ENCODE measurements around the gene ICAM5.
"Not testable (repeated sequence)": the region's sequence is repeated elsewhere in the genome, so short reads cannot be mapped to it uniquely, and the experiment has no call there.

ICAM5 gene

GRCh38 chr19:10270616-10271394 lies 18.9 kb upstream of the ICAM5 start, which contains the start of gene ICAM1:
ICAM1 (plus strand) TSS chr19:10271120; CDS start chr19:10271160, 40 bp downstream.
- FAIRE-seq (peak; percentile 40), DNase-seq (ENCODE audit: low spot score) (peak; percentile 83)

GRCh38 chr19:10271543-10272086 lies 18.1 kb upstream of the ICAM5 start:
- FAIRE-seq (no peak), DNase-seq (ENCODE audit: low spot score) (peak; percentile 48)

GRCh38 chr19:10274589-10274988 lies 15.2 kb upstream of the ICAM5 start:
- no peak for FAIRE-seq
- no peak for DNase-seq (ENCODE audit: low spot score)

- DNase-seq (ENCODE audit: low spot score): no peak
- no peak for FAIRE-seq
Observed at GRCh38 chr19:10277795-10278589, 11.8 kb upstream of the ICAM5 start.

GRCh38 chr19:10278935-10279334 lies 10.8 kb upstream of the ICAM5 start:
- no peak for FAIRE-seq
- DNase-seq (ENCODE audit: low spot score): no peak

GRCh38 chr19:10279737-10280442 lies 9.9 kb upstream of the ICAM5 start:
- DNase-seq (ENCODE audit: low spot score): no peak
- no peak for FAIRE-seq

- FAIRE-seq; DNase-seq (ENCODE audit: low spot score): not testable (repeated sequence)
Observed at GRCh38 chr19:10282043-10282442, 7.7 kb upstream of the ICAM5 start.

GRCh38 chr19:10283301-10284064 lies 6.3 kb upstream of the ICAM5 start:
- DNase-seq (ENCODE audit: low spot score) (no peak), FAIRE-seq (no peak)

GRCh38 chr19:10284065-10284959 lies 5.4 kb upstream of the ICAM5 start:
- FAIRE-seq: no peak

GRCh38 chr19:10284960-10285278 lies 4.8 kb upstream of the ICAM5 start:
- DNase-seq (ENCODE audit: low spot score): no peak
- no peak for FAIRE-seq

More at GRCh38 chr19:10284065-10284959, 5.4 kb upstream of the ICAM5 start:
- no peak for DNase-seq (ENCODE audit: low spot score)

- FAIRE-seq (no peak), DNase-seq (ENCODE audit: low spot score) (no peak)
Observed at GRCh38 chr19:10285393-10285792, 4.4 kb upstream of the ICAM5 start.

GRCh38 chr19:10286803-10287737 lies 2.7 kb upstream of the ICAM5 start, which contains the start of gene ICAM4:
ICAM4 (plus strand) TSS chr19:10286955; CDS start chr19:10287013, 58 bp downstream.
- FAIRE-seq (no peak), DNase-seq (ENCODE audit: low spot score) (no peak)

- DNase-seq (ENCODE audit: low spot score) (no peak), FAIRE-seq (no peak)
Observed at GRCh38 chr19:10288662-10289166, 1.0 kb upstream of the ICAM5 start.

- FAIRE-seq: no peak
- no peak for DNase-seq (ENCODE audit: low spot score)
Observed at GRCh38 chr19:10289167-10289835, 451 bp upstream of the ICAM5 start.

GRCh38 chr19:10290357-10290875 lies 664 bp downstream of the ICAM5 start:
- DNase-seq (ENCODE audit: low spot score): no peak
- FAIRE-seq: no peak

GRCh38 chr19:10290876-10291553 lies 1.3 kb downstream of the ICAM5 start:
- FAIRE-seq: no peak

GRCh38 chr19:10291554-10292205 lies 1.9 kb downstream of the ICAM5 start:
- DNase-seq (ENCODE audit: low spot score) (no peak), FAIRE-seq (no peak)

More at GRCh38 chr19:10290876-10291553, 1.3 kb downstream of the ICAM5 start:
- no peak for DNase-seq (ENCODE audit: low spot score)

Data from RCC 7860 (cell line).